ENCODE measurements around the gene MRNIP.

MRNIP gene

GRCh38 chr5:179875741-179876609 is 17.4 kb upstream of the MRNIP start:
- TF ChIP-seq CTCF (IDR thresholded peaks at IDR 0.05; ENCODE audit: control insufficient read depth, insufficient read depth, low read depth, low read length, missing control alignments), result no peak
- DNase-seq (ENCODE audit: low read depth), result no peak
- no peak overlapping the region for H3K4me3 ChIP-seq (ENCODE audit: control insufficient read depth, low read depth, low read length)

GRCh38 chr5:179874536-179875292 is 16.1 kb upstream of the MRNIP start:
- H3K4me3 ChIP-seq (ENCODE audit: control insufficient read depth, low read depth, low read length), result no peak overlapping the region
- no peak for DNase-seq (ENCODE audit: low read depth)
- TF ChIP-seq CTCF (IDR thresholded peaks at IDR 0.05; ENCODE audit: control insufficient read depth, insufficient read depth, low read depth, low read length, missing control alignments), result no peak

GRCh38 chr5:179874136-179874535 is 15.5 kb upstream of the MRNIP start:
- no peak for TF ChIP-seq CTCF (IDR thresholded peaks at IDR 0.05; ENCODE audit: control insufficient read depth, insufficient read depth, low read depth, low read length, missing control alignments)
- no peak for DNase-seq (ENCODE audit: low read depth)
- H3K4me3 ChIP-seq (ENCODE audit: control insufficient read depth, low read depth, low read length), result no peak overlapping the region

- DNase-seq (ENCODE audit: low read depth), result no peak
- no peak overlapping the region for H3K4me3 ChIP-seq (ENCODE audit: control insufficient read depth, low read depth, low read length)
- no peak for TF ChIP-seq CTCF (IDR thresholded peaks at IDR 0.05; ENCODE audit: control insufficient read depth, insufficient read depth, low read depth, low read length, missing control alignments)
Observed at GRCh38 chr5:179873588-179874110, 15.0 kb upstream of the MRNIP start.

- no peak for DNase-seq (ENCODE audit: low read depth)
- TF ChIP-seq CTCF (IDR thresholded peaks at IDR 0.05; ENCODE audit: control insufficient read depth, insufficient read depth, low read depth, low read length, missing control alignments), result no peak
- H3K4me3 ChIP-seq (ENCODE audit: control insufficient read depth, low read depth, low read length), result no peak overlapping the region
Observed at GRCh38 chr5:179872828-179873575, 14.4 kb upstream of the MRNIP start.

Data from AG09309 (cell line).